GM18508 (cell line): ENCODE data around the gene ATXN3.

Experiments used
- ATAC-seq: cut with Tn5 transposase; IDR thresholded peaks from one replicate; pipeline ENCODE4 v1.9.1; 2021; ENCODE audit warnings: moderate number of reproducible peaks; ENCODE audit not compliant: insufficient read depth, unreplicated experiment

ATXN3 gene

DNA sequence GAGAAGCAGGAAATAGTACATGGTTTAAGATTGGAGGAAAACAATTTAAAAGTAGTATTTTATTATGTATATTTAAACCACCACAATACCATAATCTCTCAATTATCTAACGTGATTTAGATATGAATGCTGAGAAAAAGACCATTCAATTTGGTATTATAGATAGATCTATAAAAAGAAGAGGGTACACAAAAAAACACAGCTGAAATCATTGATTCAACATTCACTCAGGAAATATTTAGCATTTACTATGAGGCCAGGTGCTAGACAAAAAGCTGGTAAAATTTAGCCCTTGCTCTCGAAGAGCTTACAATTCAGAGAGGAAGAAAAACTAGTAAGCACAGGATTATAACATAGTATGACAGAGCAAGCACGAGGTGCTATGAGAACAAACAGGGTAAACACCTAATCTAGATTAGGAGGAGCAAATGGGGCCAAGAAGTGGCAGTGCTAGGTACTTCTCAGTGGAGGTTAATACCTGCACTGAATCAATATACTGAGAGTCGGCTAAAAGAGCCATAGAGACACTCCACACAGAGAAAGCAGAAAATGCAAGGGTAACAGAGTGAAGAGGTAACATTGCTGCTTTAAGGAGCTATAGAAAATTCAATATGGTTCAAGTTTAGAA is 94.1 kb downstream of the ATXN3 start:
- no peak for ATAC-seq

DNA sequence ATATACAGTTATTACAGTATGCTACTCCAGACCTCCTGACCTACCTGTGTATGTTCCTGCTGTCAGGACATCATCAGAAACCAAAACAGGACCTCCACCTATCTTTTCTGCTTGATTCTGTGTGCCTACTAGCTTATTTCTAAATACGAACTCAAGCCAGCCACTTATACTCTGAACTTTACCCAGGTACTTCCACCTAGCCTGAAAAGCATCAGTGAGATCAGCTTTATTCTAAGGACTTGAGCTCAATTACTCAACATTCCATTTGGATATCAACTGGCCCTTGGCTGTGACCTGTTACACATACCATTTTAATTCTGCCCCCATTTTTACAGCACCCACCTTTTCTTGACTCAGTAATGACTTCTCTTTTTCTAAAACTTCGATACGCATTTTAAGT is 95.7 kb downstream of the ATXN3 start:
- ATAC-seq: no peak

DNA sequence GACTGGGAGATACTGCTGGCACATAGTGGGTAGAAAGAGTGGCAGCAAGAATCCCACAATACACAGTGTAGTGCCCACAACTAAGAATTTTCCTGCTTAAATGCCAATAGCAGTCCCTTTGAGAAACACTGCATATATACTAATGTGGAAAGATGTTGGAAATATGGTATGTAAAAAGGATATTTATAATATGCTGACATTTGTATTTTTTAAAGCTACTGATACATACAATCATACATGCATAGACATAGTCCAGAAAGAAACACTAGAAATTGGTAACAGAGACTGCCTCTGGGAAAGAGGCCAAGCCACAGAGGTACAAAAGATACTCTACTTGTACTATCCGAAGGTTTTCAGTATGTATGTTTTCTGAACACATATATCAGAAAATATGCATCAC is 96.8 kb downstream of the ATXN3 start:
- no peak for ATAC-seq
